Effector memory CD4-positive, alpha-beta T cell (primary cell): Measurements from ENCODE around the gene KLRC2.
"Not testable (repeated sequence)": the region's sequence is repeated elsewhere in the genome, so short reads cannot be mapped to it uniquely, and the experiment has no call there.

ENCODE experiments used
- DNase-seq, 3 donors: peaks; one replicate each; pipeline ENCODE4 v3.0.0-alpha.2; 2020
- H3K27ac ChIP-seq: 2 replicates; pipeline ENCODE4 v1.7.0; 2013; ENCODE audit warnings: mild to moderate bottlenecking, low read length, moderate library complexity; ENCODE audit not compliant: insufficient read depth, poor library complexity, severe bottlenecking
- H3K27me3 ChIP-seq: replicated peaks from 2 replicates; pipeline ENCODE4 v1.7.0; 2013; ENCODE audit warnings: mild to moderate bottlenecking, low read length; ENCODE audit not compliant: insufficient read depth, control insufficient read depth, poor library complexity, severe bottlenecking
- H3K36me3 ChIP-seq: 2 replicates; pipeline ENCODE4 v1.7.0; 2013; ENCODE audit warnings: mild to moderate bottlenecking, low read length, moderate library complexity; ENCODE audit not compliant: control insufficient read depth, insufficient read depth
- H3K4me1 ChIP-seq: 2 replicates; pipeline ENCODE4 v1.7.0; 2013; ENCODE audit warnings: low read length, mild to moderate bottlenecking; ENCODE audit not compliant: control insufficient read depth, insufficient read depth, poor library complexity, severe bottlenecking
- H3K4me3 ChIP-seq: 2 replicates; pipeline ENCODE4 v1.7.0; 2013; ENCODE audit warnings: low read length, low read depth, mild to moderate bottlenecking; ENCODE audit not compliant: insufficient read depth, poor library complexity, severe bottlenecking
- H3K9me3 ChIP-seq: 2 replicates; pipeline ENCODE4 v1.7.0; 2013; ENCODE audit warnings: mild to moderate bottlenecking, low read length, moderate library complexity; ENCODE audit not compliant: control insufficient read depth

The KLRC2 gene

DNA sequence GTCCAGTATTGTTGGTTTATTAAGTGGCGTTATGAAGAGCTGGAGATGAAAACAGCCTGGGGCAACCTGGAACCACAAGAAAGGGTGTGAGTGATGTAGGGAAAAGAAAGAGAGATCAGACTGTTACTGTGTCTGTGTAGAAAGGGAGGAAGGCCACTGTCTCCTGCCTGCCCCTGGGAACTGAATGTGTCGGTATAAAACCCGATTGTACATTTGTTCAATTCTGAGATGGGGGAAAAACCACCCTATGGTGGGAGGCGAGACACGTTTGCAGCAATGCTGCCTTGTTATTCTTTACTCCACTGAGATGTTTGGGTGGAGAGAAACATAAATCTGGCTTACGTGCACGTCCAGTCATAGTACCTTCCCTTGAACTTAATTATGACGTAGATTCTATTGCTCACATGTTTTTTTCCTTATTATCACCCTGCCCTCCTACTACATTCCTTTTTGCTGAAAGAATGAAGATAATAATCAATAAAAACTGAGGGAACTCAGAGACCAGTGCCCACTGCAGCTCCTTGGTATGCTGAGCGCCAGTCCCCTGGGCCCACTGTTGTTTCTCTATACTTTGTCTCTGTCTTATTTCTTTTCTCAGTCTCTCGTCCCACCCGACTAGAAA, 41.2 kb downstream of the KLRC2 start:
- H3K4me3 ChIP-seq, H3K4me1 ChIP-seq, H3K27ac ChIP-seq, DNase-seq, H3K27me3 ChIP-seq, H3K36me3 ChIP-seq, H3K9me3 ChIP-seq: not testable (repeated sequence)

DNA sequence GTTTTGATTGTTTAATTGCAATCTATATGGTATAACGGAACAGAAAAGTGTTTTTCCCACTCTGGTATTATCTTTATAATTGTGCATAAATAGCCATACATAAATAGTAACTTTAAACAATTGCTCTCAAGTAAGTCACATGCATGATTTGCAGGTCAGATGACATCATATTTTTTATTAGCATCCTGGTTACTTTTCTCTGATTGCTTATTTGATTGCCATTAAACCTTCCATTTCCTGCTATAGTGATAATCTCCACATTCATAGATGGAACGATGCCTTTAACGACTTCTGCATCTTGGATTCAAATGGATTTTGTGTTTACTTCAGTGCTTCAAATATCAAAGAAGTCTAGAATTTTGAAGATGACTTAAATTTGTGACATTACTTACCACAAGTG, 42.5 kb downstream of the KLRC2 start:
- Histone ChIP-seq H3K4me1 (no peaks in the 10 kb centered on the region), H3K27ac (no peak overlapping the region), H3K27me3 (no peaks in the 10 kb centered on the region), H3K36me3 (no peaks in the 10 kb centered on the region), H3K9me3 (no peaks in the 10 kb centered on the region), H3K4me3 (no peak overlapping the region)
- no peak for DNase-seq

DNA sequence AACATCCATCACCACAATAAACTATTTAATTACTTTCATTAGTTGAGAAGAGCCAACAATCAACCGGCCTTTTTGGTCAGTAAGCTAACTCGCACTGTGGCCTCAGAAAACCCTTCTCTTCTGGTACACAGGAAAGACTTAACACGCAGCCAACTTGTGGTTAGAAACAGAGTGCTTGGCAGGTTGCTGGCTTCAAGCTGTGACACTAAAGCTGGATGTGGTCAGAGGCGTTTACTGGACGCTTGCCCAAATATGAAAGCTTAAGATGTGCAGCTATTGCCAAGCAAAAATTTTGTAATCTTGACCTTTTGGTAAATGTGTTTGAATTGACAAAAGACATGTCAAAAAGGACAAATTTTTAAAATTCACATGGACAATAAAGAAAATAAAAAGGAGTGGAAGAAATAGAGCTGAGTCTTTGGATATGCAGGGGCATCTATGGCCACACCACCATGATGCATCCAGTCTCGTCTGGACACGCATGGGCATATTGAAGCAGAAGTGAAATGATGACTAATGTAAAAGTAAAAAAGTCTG, 43.3 kb downstream of the KLRC2 start:
- H3K27ac ChIP-seq = no peak overlapping the region
- H3K36me3 ChIP-seq = no peaks in the 10 kb centered on the region
- no peaks in the 10 kb centered on the region for H3K9me3 ChIP-seq
- H3K4me1 ChIP-seq = no peaks in the 10 kb centered on the region
- no peak overlapping the region for H3K4me3 ChIP-seq
- H3K27me3 ChIP-seq = no peaks in the 10 kb centered on the region
- no peak for DNase-seq

DNA sequence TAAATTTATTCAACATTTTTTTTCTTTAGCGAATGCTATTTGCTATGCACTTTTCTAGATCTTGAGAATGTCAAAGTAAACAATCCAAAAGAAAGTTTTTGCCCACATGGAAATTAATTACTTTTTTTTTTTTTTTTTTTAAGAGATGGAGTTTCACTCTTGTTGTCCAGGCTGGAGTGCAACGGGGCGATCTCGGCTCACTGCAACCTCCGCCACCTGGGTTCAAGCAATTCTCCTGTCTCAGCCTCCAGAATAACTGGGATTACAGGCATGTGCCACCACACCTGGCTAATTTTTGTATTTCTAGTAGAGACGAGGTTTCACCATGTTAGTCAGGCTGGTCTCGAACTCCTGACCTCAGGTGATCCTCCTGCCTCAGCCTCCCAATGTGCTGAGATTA, 44.8 kb downstream of the KLRC2 start:
- H3K36me3 ChIP-seq, H3K4me3 ChIP-seq, H3K27ac ChIP-seq, H3K27me3 ChIP-seq, H3K4me1 ChIP-seq, H3K9me3 ChIP-seq, DNase-seq: not testable (repeated sequence)

DNA sequence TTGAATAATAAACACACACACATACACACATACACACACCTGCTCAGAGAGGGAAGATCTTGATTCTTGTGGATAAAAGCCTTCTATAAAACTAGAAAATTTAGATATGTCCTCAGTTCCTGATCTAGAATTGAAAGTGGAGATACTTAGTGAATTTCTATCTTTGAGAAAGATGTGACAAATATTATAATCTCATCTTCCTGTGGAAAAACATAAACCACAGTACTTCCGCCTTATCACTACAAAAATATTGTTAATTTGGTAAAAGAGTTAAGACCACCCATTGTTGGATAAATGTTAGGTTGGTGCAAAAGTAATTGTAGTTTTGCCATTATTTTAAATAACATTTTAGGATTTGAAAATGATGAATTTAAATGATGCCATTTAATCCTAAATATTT, 45.9 kb downstream of the KLRC2 start, which contains the start of gene KLRK1:
TSS of gene KLRK1 (minus strand) at position 138 of the 400 bp plus-strand sequence. CDS start 1,231 bp downstream, outside the sequence.
- DNase-seq = no peak
- Histone ChIP-seq H3K27ac (no peak within 1 kb of the TSS), H3K9me3 (no peaks in the 10 kb centered on the region), H3K27me3 (no peaks in the 10 kb centered on the region), H3K36me3 (no peaks in the 10 kb centered on the region), H3K4me3 (no peak within 1 kb of the TSS), H3K4me1 (no peaks in the 10 kb centered on the region)

DNA sequence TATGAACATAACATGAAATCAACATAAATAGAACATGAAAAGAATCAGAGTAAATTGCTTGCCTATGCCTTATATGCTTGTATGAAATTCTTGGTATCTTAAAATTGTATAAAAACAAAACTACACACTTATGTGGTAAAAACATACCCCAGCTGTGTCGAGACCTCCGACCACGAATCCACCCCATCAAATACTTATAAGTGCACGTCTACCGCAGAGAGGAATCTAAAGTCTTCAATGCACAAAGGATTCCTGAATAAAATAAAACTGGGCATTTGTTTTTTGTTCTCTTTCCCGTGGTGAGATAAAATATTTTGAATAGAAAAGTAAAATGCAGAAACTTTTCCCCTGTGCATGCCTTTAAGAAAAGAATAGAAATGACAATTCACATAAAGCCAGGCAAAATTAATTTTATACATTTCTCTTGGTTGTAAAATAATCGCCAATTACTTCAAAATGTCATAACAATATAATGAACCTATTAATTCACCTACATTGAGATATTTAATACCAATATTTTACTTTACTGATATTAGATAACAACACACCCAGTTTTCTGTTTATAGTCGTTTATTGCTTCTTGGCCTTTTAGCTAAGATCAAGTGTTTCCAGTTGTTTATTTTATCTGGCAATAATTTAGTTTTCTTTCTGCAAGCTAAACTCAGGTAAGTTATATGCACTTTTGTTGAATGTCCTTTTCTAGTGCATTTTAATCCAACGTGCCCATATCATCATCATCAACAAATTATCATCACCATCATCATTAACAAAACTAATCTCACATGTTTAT, 47.0 kb downstream of the KLRC2 start:
- Histone ChIP-seq H3K27me3 (no peaks in the 10 kb centered on the region), H3K36me3 (no peaks in the 10 kb centered on the region), H3K9me3 (no peaks in the 10 kb centered on the region), H3K27ac (no peak overlapping the region), H3K4me1 (no peaks in the 10 kb centered on the region), H3K4me3 (no peak overlapping the region)
- no peak for DNase-seq

DNA sequence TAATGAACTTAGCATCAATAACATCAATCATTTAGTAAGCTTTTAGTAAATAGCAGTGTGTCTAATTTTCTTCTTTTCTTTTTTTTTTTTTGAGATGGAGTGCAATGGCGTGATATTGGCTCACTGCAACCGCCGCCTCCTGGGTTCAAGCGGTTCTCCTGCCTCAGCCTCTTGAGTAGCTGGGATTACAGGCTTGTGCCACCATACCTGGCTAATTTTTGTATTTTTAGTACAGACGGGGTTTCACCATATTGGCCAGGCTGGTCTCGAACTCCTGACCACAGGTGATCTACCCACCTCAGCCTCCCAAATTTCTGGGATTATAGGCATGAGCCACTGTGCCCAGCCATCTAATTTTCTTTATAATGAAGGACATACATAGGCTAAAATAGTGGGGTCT, 48.3 kb downstream of the KLRC2 start:
- not testable (repeated sequence) for H3K27ac ChIP-seq, H3K36me3 ChIP-seq, H3K27me3 ChIP-seq, DNase-seq, H3K9me3 ChIP-seq, H3K4me3 ChIP-seq, H3K4me1 ChIP-seq

DNA sequence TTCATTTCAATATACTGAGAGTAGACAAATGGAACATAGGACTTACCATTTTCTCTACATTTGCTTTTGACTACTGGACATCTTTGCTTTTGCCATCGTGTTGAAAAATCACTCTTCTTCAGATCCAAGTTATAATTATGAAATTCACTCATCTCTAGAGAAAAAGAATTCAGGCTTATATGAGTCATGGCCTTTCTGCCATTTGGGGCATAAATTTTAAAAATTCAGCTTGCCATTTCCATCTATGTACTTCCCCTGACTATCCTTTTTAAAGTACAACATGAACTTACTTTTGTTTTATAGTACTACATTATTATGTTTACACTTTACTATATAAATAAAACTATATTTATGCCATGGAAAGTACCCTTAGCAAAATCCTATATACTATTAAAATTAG, 49.0 kb downstream of the KLRC2 start:
- no peak for DNase-seq
- Histone ChIP-seq H3K27me3 (no peaks in the 10 kb centered on the region), H3K27ac (no peak overlapping the region), H3K9me3 (no peaks in the 10 kb centered on the region), H3K4me3 (no peak overlapping the region), H3K36me3 (no peaks in the 10 kb centered on the region), H3K4me1 (no peaks in the 10 kb centered on the region)

DNA sequence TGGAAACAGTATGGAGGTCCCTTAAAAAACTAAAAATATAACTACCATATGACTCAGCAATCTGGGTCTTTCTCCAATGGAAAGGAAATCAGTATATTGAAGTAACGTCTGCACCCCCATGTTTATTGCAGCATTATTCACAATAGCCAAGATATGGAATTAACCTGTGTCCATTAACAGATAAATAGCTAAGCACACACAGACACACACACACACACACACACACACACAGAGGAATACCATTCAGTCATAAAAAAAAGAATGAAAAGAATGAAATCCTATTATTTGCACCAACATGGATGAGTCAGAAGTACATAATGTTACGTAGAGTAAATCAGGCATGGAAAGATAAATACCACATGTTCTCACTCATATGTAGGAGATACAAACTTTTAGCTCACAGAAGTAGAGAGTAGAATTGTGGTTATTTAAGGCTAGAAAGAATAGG, 50.6 kb downstream of the KLRC2 start:
- H3K36me3 ChIP-seq = no peaks in the 10 kb centered on the region
- no peak for DNase-seq
- H3K4me1 ChIP-seq = no peaks in the 10 kb centered on the region
- no peak overlapping the region for H3K4me3 ChIP-seq
- no peaks in the 10 kb centered on the region for H3K27me3 ChIP-seq
- no peaks in the 10 kb centered on the region for H3K9me3 ChIP-seq
- no peak overlapping the region for H3K27ac ChIP-seq

DNA sequence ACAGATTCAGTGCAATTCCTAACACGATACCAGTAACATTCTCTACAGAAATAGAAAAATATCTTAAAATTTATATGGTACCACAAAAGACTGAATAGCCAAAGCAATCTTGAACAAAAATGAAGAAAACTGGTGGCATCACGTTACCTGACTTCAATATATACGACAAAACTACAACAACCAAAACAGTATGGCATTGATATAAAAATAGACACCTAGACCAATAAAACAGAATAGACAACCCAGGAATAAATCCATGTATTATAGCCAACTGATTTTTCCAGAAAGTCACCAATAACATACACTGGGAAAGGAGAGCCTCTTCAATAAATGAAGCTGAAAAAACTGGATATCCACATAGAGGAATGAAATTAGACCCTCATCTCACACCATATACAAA, 51.6 kb downstream of the KLRC2 start:
- no peaks in the 10 kb centered on the region for H3K36me3 ChIP-seq
- H3K27ac ChIP-seq = no peak overlapping the region
- no peaks in the 10 kb centered on the region for H3K4me1 ChIP-seq
- no peak overlapping the region for H3K4me3 ChIP-seq
- H3K9me3 ChIP-seq = no peaks in the 10 kb centered on the region
- DNase-seq = no peak
- H3K27me3 ChIP-seq = no peaks in the 10 kb centered on the region
